A549 (cell line): ENCODE measurements around the gene ALPP. TPM values are rescaled to one million over a fixed set of nuclear protein-coding genes. Genes with fewer than 3 reads are reported as not detected.

Source experiments
- ATAC-seq, 2 experiments: fragments of 200-7000 bp in 1 of 2; fragments of >200 bp in 1 of 2; cut with Nextera tagmentation in 1 of 2; cut with Tn5 transposase in 1 of 2; 3 replicates each; pipeline versions ENCODE4 v1.8.0 to v1.9.1; 2018 to 2020; ENCODE audit warnings: mild to moderate bottlenecking in 1 of 2, moderate library complexity in 1 of 2
- CTCF ChIA-PET: fragments of 300-600 bp; sonication (Branson Sonifier 250); formaldehyde crosslinking; extraction: SDS; loops from one replicate; lab custom pipeline; 2021; ENCODE audit warnings: antibody characterized with exemption, inconsistent platforms; lab: Yijun Ruan, JAX
- POLR2A ChIA-PET: fragments of 350-600 bp; formaldehyde crosslinking; extraction: SDS; loops from one replicate; lab custom pipeline; 2021; ENCODE audit warnings: antibody characterized with exemption, inconsistent platforms; lab: Yijun Ruan, JAX
- DNase-seq, 2 experiments: peaks; one replicate each; pipeline versions ENCODE4 v3.0.0 to v3.0.0-alpha.2; 2011 to 2016; ENCODE audit warnings: low read depth in 1 of 2, low spot score in 1 of 2
- FAIRE-seq: peaks from 2 replicates; lab custom pipeline; 2011; peaks lifted over from hg19 to GRCh38; lab: Jason Lieb, UNC
- H3K27ac ChIP-seq, 2 experiments: fragments of >200 bp; sonication (Bioruptor Twin); formaldehyde crosslinking; 3 replicates each; pipeline ENCODE4 v1.5.1; 2016 to 2017
- H3K4me1 ChIP-seq: fragments of >200 bp; sonication (Bioruptor Twin); formaldehyde crosslinking; 3 replicates; pipeline ENCODE4 v1.6.1; 2016
- H3K4me2 ChIP-seq: fragments of >200 bp; sonication (Bioruptor Twin); formaldehyde crosslinking; 3 replicates; pipeline ENCODE4 v1.6.1; 2016
- H3K4me3 ChIP-seq: fragments of >200 bp; sonication (Bioruptor Twin); formaldehyde crosslinking; 3 replicates; pipeline ENCODE4 v1.5.1; 2016
- H3K9me3 ChIP-seq: fragments of >200 bp; sonication (Bioruptor Twin); formaldehyde crosslinking; 3 replicates; pipeline ENCODE4 v1.6.1; 2016
- CBX8 ChIP-seq: fragments of 200-600 bp; sonication (generic); IDR thresholded peaks from 2 replicates; pipeline ENCODE4 v1.6.1; 2016
- CHD4 ChIP-seq: fragments of 200-600 bp; sonication (generic); IDR thresholded peaks from 2 replicates; pipeline ENCODE4 v1.6.1; 2016; ENCODE audit warnings: antibody characterized with exemption, mild to moderate bottlenecking, borderline replicate concordance
- CTCF ChIP-seq: fragments of >200 bp; sonication (Bioruptor Twin); formaldehyde crosslinking; IDR thresholded peaks from 3 replicates; pipeline ENCODE4 v1.5.1; 2016
- EHF ChIP-seq: fragments of 250-450 bp; sonication (Bioruptor Pico); IDR thresholded peaks from 2 replicates; pipeline ENCODE4 v1.5.0; 2020; ENCODE audit warnings: mild to moderate bottlenecking
- EHMT2 ChIP-seq: fragments of 200-600 bp; sonication (generic); IDR thresholded peaks from 2 replicates; pipeline ENCODE4 v1.6.1; 2016; ENCODE audit warnings: antibody characterized with exemption, low read depth, mild to moderate bottlenecking, moderate library complexity
- FOSB ChIP-seq: fragments of 250-450 bp; sonication (Bioruptor Pico); IDR thresholded peaks from 2 replicates; pipeline ENCODE4 v1.5.0; 2020; ENCODE audit warnings: mild to moderate bottlenecking, moderate library complexity
- GATA3 ChIP-seq: IDR thresholded peaks from 2 replicates; pipeline ENCODE4 v1.6.1; 2012; ENCODE audit warnings: borderline replicate concordance
- HEYL ChIP-seq: fragments of 250-450 bp; sonication (Bioruptor Pico); IDR thresholded peaks from 2 replicates; pipeline ENCODE4 v1.8.0; 2021; ENCODE audit warnings: mild to moderate bottlenecking, moderate library complexity
- HOXB5 ChIP-seq: fragments of 250-450 bp; sonication (Bioruptor Pico); IDR thresholded peaks from 2 replicates; pipeline ENCODE4 v1.5.0; 2020; ENCODE audit warnings: mild to moderate bottlenecking, moderate library complexity
- KDM5A ChIP-seq: fragments of 200-600 bp; sonication (generic); IDR thresholded peaks from 2 replicates; pipeline ENCODE4 v1.6.1; 2016; ENCODE audit warnings: antibody characterized with exemption, mild to moderate bottlenecking
- MAFK ChIP-seq: fragments of 450-650 bp; IDR thresholded peaks from 2 replicates; pipeline ENCODE4 v1.6.1; 2014; ENCODE audit not compliant: partially characterized antibody
- POLR2AphosphoS2 ChIP-seq: conservative IDR thresholded peaks from 2 replicates; pipeline ENCODE4 v1.6.1; 2012; ENCODE audit warnings: low read length, improper control_type of control experiment, inconsistent platforms
- RAD21 ChIP-seq, 2 experiments: fragments of >200 bp in 1 of 2; sonication (Bioruptor Twin) in 1 of 2; formaldehyde crosslinking in 1 of 2; IDR thresholded peaks in 1 of 2; conservative IDR thresholded peaks in 1 of 2; 2 replicates in 1 of 2; 3 replicates in 1 of 2; pipeline ENCODE4 v1.6.1; 2012 to 2018; ENCODE audit warnings: inconsistent platforms in 1 of 2
- TP53 ChIP-seq: fragments of 250-450 bp; sonication (Bioruptor Pico); IDR thresholded peaks from 2 replicates; pipeline ENCODE4 v1.5.0; 2021; ENCODE audit warnings: mild to moderate bottlenecking, moderate library complexity
- ZFP36 ChIP-seq: fragments of 450-650 bp; IDR thresholded peaks from 2 replicates; pipeline ENCODE4 v1.6.1; 2014; ENCODE audit warnings: borderline replicate concordance; ENCODE audit not compliant: partially characterized antibody
- WGBS: methylation state at CpG from one replicate; pipeline ENCODE4 v1.1.6; 2017; ENCODE audit errors: missing lambda C conversion rate; 5-methylcytosine and 5-hydroxymethylcytosine counted together
- polyA plus RNA-seq, 4 experiments: library from polyadenylated mRNA; depleted of rRNA in 3 of 4; stranded (reverse); fragments of >200 nt; fragmentation: RNase III in 1 of 4; extraction: RNeasy Plus Mini Kit Qiagen cat#74134 plus additional on column Dnase treatment in 1 of 4; gene quantifications; 2 replicates in 3 of 4; 3 replicates in 1 of 4; pipeline ENCODE4 v1.2.3, GENCODE V29; 2011 to 2017
- TF ChIP-seq, protein P1 (sequence below): IDR thresholded peaks from 2 replicates; pipeline ENCODE4 v1.6.1; 2012

Gene ALPP
- polyA plus RNA-seq, 2 of the 4 experiments (the other 2 are of a cell fraction) = 0.10 to 0.31 TPM

- WGBS = 59% methylated on average over 6 of the region's 6 CpGs
- Histone ChIP-seq H3K4me2 (no peak overlapping the region), H3K4me1 (no peaks in the 10 kb centered on the region), H3K4me3 (no peak overlapping the region), H3K9me3 (no peaks in the 10 kb centered on the region), H3K27ac (no peak overlapping the region)
- CTCF ChIA-PET = interaction anchor here (0.9 to 2.1 kb wide), 4 partner anchors 12 to 422 kb away, joined by 3 to 8 read pairs (median 3); no protein-coding TSS in a partner anchor
- ATAC-seq = no peak
- no peak for FAIRE-seq
- POLR2A ChIA-PET = no interaction called here
- DNase-seq = no peak
- TF ChIP-seq MAFK = peak; percentile 71
- TF ChIP-seq CTCF = no peak
Measured at GRCh38 chr2:232347369-232347768, 31.2 kb upstream of the ALPP start.

DNA sequence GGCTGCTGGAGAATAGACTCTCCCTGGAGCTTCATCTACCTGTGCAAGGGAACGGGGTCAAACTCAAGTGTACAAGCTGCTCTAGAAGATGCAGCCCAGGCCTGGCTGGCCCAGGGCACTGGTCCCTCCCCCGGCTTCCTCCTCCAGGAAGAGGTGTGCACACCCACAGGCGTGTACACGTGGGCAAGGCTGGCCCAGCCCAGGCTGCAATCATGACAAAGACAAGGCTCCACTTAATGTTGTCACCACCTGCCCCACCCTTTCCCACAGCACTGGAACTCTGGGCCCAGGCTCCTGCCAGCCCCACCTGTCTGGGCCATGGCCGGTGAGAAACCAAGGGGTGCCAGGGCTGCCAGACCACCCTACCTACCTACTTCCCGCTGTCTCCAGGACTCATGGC lies 29.6 kb upstream of the ALPP start:
- H3K4me2 ChIP-seq = no peak overlapping the region
- no peak for TF ChIP-seq CBX8
- TF ChIP-seq GATA3 = no peak
- TF ChIP-seq EHMT2 = no peak
- no peak for TF ChIP-seq HEYL (CRISPR knock-in tag)
- no peak for TF ChIP-seq EHF (CRISPR knock-in tag)
- no peak for TF ChIP-seq RAD21 (conservative IDR thresholded peaks at IDR 0.05 in 1 of 2, IDR thresholded peaks at IDR 0.05 in 1 of 2)
- no peak for TF ChIP-seq CHD4
- TF ChIP-seq, protein P1, sequence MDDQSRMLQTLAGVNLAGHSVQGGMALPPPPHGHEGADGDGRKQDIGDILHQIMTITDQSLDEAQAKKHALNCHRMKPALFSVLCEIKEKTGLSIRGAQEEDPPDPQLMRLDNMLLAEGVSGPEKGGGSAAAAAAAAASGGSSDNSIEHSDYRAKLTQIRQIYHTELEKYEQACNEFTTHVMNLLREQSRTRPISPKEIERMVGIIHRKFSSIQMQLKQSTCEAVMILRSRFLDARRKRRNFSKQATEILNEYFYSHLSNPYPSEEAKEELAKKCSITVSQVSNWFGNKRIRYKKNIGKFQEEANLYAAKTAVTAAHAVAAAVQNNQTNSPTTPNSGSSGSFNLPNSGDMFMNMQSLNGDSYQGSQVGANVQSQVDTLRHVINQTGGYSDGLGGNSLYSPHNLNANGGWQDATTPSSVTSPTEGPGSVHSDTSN = no peak
- TF ChIP-seq KDM5A = no peak
- 49% methylated on average over 5 of the region's 6 CpGs for WGBS
- ChIA-PET CTCF (interaction anchor here (1.7 to 2.8 kb wide), 3 partner anchors 8 to 424 kb away, joined by 3 to 12 read pairs (median 6); no protein-coding TSS in a partner anchor), POLR2A (no interaction called here)
- H3K27ac ChIP-seq = no peak overlapping the region
- ATAC-seq (peak; percentile 26 to 37; a peak in 4 of 6 replicates), DNase-seq (peak in 1 of 2 experiments; percentile 28), FAIRE-seq (no peak)
- H3K4me3 ChIP-seq = no peak overlapping the region
- H3K9me3 ChIP-seq = no peaks in the 10 kb centered on the region
- no peaks in the 10 kb centered on the region for H3K4me1 ChIP-seq

- ATAC-seq (no peak), FAIRE-seq (no peak), DNase-seq (no peak)
- ChIA-PET CTCF (interaction anchor here (0.9 to 2.8 kb wide), 5 partner anchors 9 to 89 kb away, joined by 3 to 12 read pairs (median 6); no protein-coding TSS in a partner anchor), POLR2A (no interaction called here)
- no peak overlapping the region for H3K4me3 ChIP-seq
- H3K9me3 ChIP-seq = no peaks in the 10 kb centered on the region
- no peak overlapping the region for H3K4me2 ChIP-seq
- H3K4me1 ChIP-seq = no peaks in the 10 kb centered on the region
- no peak overlapping the region for H3K27ac ChIP-seq
- 76% methylated on average over 7 of the region's 7 CpGs for WGBS
- TF ChIP-seq POLR2AphosphoS2 (no peak), TP53 (CRISPR knock-in tag) (no peak), HOXB5 (CRISPR knock-in tag) (no peak), GATA3 (no peak)
Measured at GRCh38 chr2:232349546-232349945, 29.0 kb upstream of the ALPP start.

DNA sequence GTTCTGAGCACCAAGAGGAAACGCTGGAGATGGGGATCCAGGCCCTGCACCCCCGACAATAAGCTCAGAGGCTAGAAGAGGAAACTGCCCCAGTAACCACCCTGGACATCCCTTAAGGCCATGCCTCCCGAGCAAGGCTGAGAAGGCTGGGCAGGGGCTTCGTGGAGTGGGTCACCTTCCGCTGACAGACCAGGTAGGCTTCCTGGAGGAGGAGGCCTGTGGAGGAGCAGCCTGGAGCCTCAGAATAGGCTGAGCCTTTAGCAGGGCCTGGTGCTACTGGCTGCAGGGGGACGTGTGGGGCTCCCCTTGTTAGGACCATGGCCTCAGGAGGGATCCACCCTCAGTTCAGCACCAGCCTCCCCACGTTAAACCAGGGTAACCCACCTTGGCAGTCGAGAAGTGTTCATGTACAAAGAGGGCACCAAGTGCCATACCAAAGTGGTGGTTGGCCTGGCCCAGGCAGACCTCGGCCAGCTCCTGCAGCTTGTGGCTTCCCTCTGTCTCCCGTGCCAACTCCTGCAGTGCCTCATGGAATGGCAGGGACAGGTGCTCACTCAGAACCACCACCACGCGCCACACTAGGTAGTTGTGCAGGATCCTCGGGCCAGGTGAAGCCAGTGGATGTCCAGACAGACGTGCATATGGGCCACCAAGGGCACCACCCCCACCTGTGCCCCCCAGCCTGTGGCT lies 28.5 kb upstream of the ALPP start:
- CTCF ChIA-PET = interaction anchor here (0.9 to 2.8 kb wide), 6 partner anchors 9 to 89 kb away, joined by 3 to 12 read pairs (median 5); no protein-coding TSS in a partner anchor
- POLR2A ChIA-PET = no interaction called here
- FAIRE-seq (no peak), DNase-seq (no peak), ATAC-seq (peak; percentile 4 to 12; a peak in 2 of 6 replicates)
- no peak overlapping the region for H3K4me3 ChIP-seq
- 59% methylated on average over 14 of the region's 14 CpGs for WGBS
- H3K27ac ChIP-seq = no peak overlapping the region
- TF ChIP-seq ZFP36 (peak; percentile 52), FOSB (CRISPR knock-in tag) (no peak)
- no peak overlapping the region for H3K4me2 ChIP-seq
- 0 out of 3 replicates have a peak, but pooled peaks cover 3% of the 10 kb centered on the region for H3K4me1 ChIP-seq
- H3K9me3 ChIP-seq = no peaks in the 10 kb centered on the region
